Right lobe of liver (tissue), 4 donors: Measurements from ENCODE around the gene RHNO1.

Source experiments
- CTCF ChIP-seq, 4 donors: fragments of 200-600 bp in 3 of 4; fragments of 450-650 bp in 1 of 4; IDR thresholded peaks; one replicate each; pipeline versions ENCODE4 v1.5.1 to v1.8.0; 2016 to 2022; ENCODE audit warnings: antibody characterized with exemption in 4 of 4, mild to moderate bottlenecking in 2 of 4
- POLR2A ChIP-seq: fragments of 450-650 bp; IDR thresholded peaks from one replicate; pipeline ENCODE4 v1.6.1; 2017; ENCODE audit warnings: antibody characterized with exemption, mild to moderate bottlenecking
- donor health status: DM: no; HTN: no; CAD: no.
- donor health status: DM: no; HTN: no; CAD: no.
- donor health status: DM: no; HTN: yes; CAD: no.

DNA sequence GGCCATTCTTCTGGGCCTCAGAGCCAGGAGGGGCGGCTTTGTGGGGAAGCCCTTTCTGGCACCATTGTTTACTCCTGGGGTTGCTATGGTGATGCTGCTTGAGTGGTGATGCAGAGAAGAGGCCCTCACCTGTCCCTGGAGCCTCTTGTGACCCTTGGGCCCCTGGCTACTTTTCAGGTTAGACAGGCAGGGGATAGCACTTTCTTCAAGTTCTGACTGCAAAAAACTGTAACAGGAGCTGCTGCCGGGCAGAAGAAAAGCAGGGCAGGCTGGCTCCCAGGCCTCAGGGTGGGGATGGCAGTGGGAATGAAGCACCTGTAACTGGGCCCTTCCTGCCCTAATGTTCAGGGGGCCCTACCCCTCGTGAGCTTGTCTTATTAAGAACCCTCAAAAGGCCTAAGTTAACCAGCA lies 20.0 kb upstream of the RHNO1 start, which contains the start of gene TEX52:
- TF ChIP-seq POLR2A = no peak
- TF ChIP-seq CTCF (IDR thresholded peaks at IDR 0.05) = no peak
